ENCODE results near the gene NECTIN1. TPM values are rescaled to one million over a fixed set of nuclear protein-coding genes. Genes with fewer than 3 reads are reported as not detected.

Gene NECTIN1
- total and polyA plus RNA-seq, 2 experiments from 2014 or later = 3.6 to 7.4 TPM

- H3K4me1 ChIP-seq (ENCODE audit: insufficient read depth) = no peaks in the 10 kb centered on the region
- no peak overlapping the region for H2AFZ ChIP-seq
- H3K4me2 ChIP-seq = no peak overlapping the region
- H3K9me2 ChIP-seq (replicated peaks; ENCODE audit: insufficient read depth) = no peaks in the 10 kb centered on the region
- H3K9me3 ChIP-seq (ENCODE audit: low read depth) = no peaks in the 10 kb centered on the region
- no peaks in the 10 kb centered on the region for H3K36me3 ChIP-seq (replicated peaks; ENCODE audit: insufficient read depth, low read depth)
- H3K27me3 ChIP-seq = no peaks in the 10 kb centered on the region
- H3K27ac ChIP-seq = no peak overlapping the region
- no peaks in the 10 kb centered on the region for H4K20me1 ChIP-seq (ENCODE audit: insufficient read depth, poor library complexity, severe bottlenecking)
- TF ChIP-seq EZH2 (IDR thresholded peaks at IDR 0.05; ENCODE audit: borderline replicate concordance) (no peak), EZH2phosphoT487 (IDR thresholded peaks at IDR 0.05; ENCODE audit: low read depth, severe bottlenecking, unreplicated experiment) (no peak), CTCF (IDR thresholded peaks at IDR 0.05; ENCODE audit: poor library complexity) (no peak)
- 90% methylated on average over 8 of the region's 8 CpGs for WGBS (ENCODE audit: low lambda C conversion rate, missing lambda C conversion rate)
- H3K4me3 ChIP-seq = no peak overlapping the region
- no peak for DNase-seq (ENCODE audit: low spot score)
- H3K79me2 ChIP-seq = no peaks in the 10 kb centered on the region
These were observed 93.2 kb downstream of the NECTIN1 start for GRCh38 chr11:119635776-119636175.

GRCh38 chr11:119635041-119635740 is 93.8 kb downstream of the NECTIN1 start:
- no peak for TF ChIP-seq EZH2 (IDR thresholded peaks at IDR 0.05; ENCODE audit: borderline replicate concordance)
- TF ChIP-seq EZH2phosphoT487 (IDR thresholded peaks at IDR 0.05; ENCODE audit: low read depth, severe bottlenecking, unreplicated experiment) = no peak
- no peak for TF ChIP-seq CTCF (IDR thresholded peaks at IDR 0.05; ENCODE audit: poor library complexity)
- DNase-seq (ENCODE audit: low spot score) = no peak
- Histone ChIP-seq H3K27me3 (no peaks in the 10 kb centered on the region), H3K79me2 (no peaks in the 10 kb centered on the region), H3K36me3 (replicated peaks; ENCODE audit: insufficient read depth, low read depth) (no peaks in the 10 kb centered on the region), H2AFZ (no peak overlapping the region), H3K9me3 (ENCODE audit: low read depth) (no peaks in the 10 kb centered on the region), H3K4me2 (no peak overlapping the region), H3K4me3 (no peak overlapping the region), H4K20me1 (ENCODE audit: insufficient read depth, poor library complexity, severe bottlenecking) (no peaks in the 10 kb centered on the region), H3K9me2 (replicated peaks; ENCODE audit: insufficient read depth) (no peaks in the 10 kb centered on the region), H3K27ac (no peak overlapping the region), H3K4me1 (ENCODE audit: insufficient read depth) (no peaks in the 10 kb centered on the region)
- 90% methylated on average over 20 of the region's 21 CpGs for WGBS (ENCODE audit: low lambda C conversion rate, missing lambda C conversion rate)

GRCh38 chr11:119634301-119634700 is 94.7 kb downstream of the NECTIN1 start:
- Histone ChIP-seq H4K20me1 (ENCODE audit: insufficient read depth, poor library complexity, severe bottlenecking) (no peaks in the 10 kb centered on the region), H3K4me2 (no peak overlapping the region), H3K27ac (no peak overlapping the region), H3K4me1 (ENCODE audit: insufficient read depth) (no peaks in the 10 kb centered on the region), H3K27me3 (no peaks in the 10 kb centered on the region), H2AFZ (no peak overlapping the region), H3K36me3 (replicated peaks; ENCODE audit: insufficient read depth, low read depth) (no peaks in the 10 kb centered on the region), H3K9me3 (ENCODE audit: low read depth) (no peaks in the 10 kb centered on the region), H3K4me3 (no peak overlapping the region), H3K9me2 (replicated peaks; ENCODE audit: insufficient read depth) (no peaks in the 10 kb centered on the region), H3K79me2 (no peaks in the 10 kb centered on the region)
- TF ChIP-seq EZH2phosphoT487 (IDR thresholded peaks at IDR 0.05; ENCODE audit: low read depth, severe bottlenecking, unreplicated experiment) (no peak), EZH2 (IDR thresholded peaks at IDR 0.05; ENCODE audit: borderline replicate concordance) (no peak), CTCF (IDR thresholded peaks at IDR 0.05; ENCODE audit: poor library complexity) (no peak)
- WGBS (ENCODE audit: low lambda C conversion rate, missing lambda C conversion rate) = 93% methylated on average over 15 of the region's 15 CpGs
- no peak for DNase-seq (ENCODE audit: low spot score)
